Astrocyte (in vitro differentiated cells and primary cell): ENCODE data around the gene DEFB132.

Experiments used
- CTCF ChIP-seq: IDR thresholded peaks from 2 replicates; pipeline ENCODE4 v1.5.1; 2011; ENCODE audit warnings: low read depth, mild to moderate bottlenecking, inconsistent platforms, low read length, moderate library complexity; ENCODE audit not compliant: insufficient read depth
- EZH2 ChIP-seq: IDR thresholded peaks from 2 replicates; pipeline ENCODE4 v1.6.1; 2012; ENCODE audit warnings: mild to moderate bottlenecking, low read length, inconsistent platforms; ENCODE audit not compliant: insufficient read depth

DNA sequence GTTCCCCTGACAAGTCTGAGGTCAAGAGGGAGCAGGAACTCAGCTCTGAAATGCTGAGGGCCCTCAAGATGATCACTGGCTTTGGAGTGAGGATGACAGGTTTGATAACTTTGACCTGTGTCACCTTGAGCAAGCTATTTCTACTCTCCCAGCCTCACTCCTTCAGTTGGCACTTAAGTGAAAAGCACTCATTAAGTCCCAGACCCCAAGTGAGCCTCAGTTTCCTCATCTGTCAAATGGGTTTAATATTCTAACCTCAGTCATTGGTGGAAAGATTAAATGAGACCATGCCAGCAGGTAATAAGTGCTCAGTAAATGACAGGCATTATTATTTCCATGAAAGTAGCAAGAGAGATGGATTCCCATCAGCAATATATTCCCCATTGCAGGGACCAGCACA, 14.0 kb downstream of the DEFB132 start:
- no peak for TF ChIP-seq CTCF
- no peak for TF ChIP-seq EZH2
